Measurements from ENCODE around the gene CACNA1D.
"Not testable (repeated sequence)": the region's sequence is repeated elsewhere in the genome, so short reads cannot be mapped to it uniquely, and the experiment has no call there.

Gene CACNA1D

DNA sequence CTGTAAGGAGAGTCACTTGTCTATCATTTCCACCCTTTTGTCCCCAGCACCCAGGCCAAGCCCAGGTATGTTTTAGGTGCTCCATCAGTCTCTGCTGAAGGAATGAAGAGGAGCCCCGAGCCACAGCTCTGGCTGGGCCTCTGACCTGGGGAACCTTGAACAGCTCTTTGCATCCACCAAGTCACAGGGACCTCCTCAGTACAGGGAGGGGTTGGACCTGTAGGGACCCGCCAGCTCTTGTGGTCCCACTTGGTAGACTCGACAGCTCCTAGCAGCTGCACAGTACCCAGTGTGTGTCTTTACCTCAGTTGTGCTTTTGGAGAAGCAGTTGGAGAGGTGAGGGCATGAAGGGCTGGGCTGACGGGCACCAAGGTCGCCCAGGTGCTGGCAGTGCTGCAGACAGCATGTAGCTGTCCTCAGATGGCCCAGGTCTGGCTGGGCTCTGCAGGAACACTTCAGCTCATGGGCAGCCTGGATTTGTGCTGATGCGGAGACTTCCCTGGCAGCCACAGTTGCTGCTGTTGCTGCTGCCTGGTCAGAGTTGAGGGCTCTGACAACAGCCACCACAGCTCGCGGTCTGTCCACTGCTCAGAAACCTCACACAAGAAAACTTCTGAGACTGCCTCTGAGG lies 123.6 kb downstream of the CACNA1D start:
- DNase-seq = no peak

DNA sequence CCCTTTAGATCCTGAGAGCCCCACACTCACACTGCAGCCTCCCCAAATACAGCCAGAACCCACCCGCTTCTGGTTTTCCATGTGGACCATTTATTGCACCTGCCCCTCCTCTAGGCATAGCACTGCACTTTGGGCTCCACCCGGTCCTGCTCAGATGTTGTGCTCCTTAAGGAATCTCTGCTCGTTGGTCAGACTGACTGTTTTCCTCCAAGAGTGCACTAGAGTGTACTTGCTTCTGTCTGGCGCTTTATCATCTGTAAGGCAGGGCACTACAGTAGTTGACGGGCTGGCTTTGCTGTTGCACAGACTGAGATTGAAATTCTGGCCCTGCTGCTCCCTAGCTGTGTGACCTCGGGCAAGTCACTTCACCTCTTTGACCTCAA lies 124.1 kb downstream of the CACNA1D start:
- no peak for DNase-seq

DNA sequence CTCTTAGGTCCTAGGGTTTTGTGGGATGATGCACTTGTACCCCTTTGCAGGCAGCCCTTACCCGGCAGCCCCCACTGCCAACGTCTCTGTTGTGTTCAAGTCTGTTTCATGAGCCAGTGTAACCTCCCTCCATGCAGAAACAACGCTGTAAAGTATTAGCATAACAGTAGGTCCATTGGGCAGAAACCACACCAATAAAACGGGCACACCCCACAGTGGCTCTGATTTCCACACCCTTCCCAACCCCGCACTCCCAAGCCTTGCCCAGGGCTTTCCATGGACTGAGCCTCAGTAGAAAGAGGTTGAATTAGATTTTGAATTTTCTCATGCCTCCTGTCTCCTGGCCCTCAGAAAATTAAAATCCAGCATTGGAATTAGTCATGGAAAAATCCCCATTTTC lies 124.5 kb downstream of the CACNA1D start:
- no peak for DNase-seq

DNA sequence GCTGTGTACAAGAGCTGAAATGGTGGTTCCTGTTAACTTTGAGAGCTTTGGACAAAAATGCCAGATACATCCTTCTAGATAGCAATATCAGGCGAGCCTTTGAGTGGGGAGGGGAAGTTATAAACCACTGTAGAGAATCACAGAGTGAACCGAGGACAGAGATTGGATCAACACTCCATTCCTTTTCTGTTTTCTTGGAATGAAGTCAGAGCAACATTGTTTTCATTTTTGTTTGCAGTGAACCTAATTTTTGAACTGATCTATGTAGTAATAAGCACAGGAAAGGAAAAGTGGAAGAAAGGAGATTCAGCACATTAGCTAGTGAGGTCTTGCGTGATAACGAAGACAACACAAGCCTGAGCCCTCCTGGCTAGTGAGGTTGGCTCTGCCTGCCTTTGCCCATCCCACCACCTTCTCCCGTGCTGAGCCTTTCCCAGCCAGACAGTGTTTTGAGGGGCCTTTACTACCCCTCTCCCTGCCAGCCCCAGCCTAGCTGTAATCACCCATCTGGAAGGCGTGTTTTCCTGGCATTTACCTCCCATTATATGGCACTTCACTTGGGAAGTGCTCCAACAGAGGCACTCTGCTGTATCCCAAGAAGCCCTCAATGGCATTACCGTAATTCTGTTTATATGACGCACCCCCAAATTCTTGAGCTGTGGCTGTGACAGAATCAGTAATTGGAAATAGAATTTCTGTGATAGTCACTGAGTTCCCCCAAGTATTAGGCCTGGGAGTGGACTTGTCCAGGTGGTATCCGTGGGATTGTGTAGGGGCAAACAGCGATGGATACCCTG lies 129.8 kb downstream of the CACNA1D start:
- no peak for DNase-seq

DNA sequence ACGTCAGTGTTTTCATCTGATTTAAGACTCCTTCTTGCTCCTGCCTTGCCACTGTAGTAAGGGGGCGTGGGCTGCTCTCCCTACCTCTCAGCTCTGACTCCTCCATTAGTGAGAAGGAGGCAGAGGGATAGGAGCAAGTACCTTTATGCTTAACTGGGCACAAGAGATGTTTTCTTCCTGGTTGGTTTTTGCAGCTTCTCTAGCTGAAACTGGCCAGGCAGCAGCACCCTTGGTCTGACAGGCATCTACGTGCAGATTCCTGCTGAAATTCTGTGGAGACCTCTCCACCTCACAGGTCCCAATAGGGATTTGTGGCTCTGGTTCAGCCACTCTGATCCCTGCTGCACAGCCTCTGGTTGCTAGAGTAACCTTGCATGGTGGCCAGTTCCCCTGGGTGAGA lies 132.5 kb downstream of the CACNA1D start:
- no peak for DNase-seq

DNA sequence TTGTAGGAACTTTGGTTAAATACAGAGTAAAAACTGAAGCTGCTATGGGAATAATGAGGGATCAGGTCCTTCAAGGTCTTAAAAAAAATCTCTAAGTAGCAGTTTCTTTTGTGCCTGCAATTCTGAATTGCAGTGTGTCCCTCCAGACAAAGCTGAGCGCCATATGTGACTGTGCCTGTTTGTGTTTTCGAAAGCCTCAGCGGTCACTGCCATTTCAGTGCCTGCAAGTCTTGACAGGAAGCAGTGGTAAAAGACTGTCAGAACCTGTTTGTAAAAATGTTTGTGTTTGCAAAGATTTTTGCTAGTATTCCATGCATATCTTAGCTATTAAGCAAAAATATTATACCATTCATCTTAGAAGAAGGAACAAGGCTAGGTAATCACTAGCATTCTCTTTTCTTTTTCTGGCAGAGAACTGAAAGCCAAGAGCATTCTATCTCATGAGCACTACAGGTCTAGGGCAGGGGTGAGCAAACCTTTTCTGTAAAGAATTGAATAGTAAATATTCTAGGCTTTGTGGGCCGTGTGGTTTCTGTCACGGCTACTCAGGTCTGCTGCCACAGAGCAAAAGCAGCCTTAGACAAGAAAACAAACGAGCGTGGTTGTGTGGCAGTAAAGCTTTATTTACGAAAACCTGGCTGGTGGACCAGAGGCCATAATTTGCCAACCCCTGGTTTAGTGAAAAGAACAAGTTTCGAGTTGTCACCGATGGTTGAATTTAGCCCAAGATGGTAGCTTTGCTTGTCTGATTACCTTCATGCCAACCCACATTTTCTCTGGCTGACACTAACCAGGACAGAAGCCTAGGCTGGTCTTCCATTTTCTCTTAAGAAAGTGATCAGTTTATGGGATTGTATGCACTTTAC lies 134.4 kb downstream of the CACNA1D start:
- DNase-seq = no peak

DNA sequence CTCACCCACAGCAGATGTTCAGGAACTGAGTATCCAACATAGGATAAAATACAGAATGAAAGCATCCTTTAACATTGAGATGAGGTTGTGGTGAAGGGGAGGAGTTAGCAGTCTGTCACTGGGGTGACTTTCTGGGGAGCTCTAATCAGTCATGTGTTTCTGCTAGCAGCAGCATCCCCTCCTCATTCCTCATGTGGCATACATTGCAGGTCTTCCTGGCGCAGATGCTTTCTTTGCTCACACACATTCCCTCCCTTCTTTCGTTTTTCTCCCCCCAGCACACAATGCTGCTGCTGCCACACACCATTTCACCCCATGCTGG lies 135.0 kb downstream of the CACNA1D start:
- DNase-seq = no peak

DNA sequence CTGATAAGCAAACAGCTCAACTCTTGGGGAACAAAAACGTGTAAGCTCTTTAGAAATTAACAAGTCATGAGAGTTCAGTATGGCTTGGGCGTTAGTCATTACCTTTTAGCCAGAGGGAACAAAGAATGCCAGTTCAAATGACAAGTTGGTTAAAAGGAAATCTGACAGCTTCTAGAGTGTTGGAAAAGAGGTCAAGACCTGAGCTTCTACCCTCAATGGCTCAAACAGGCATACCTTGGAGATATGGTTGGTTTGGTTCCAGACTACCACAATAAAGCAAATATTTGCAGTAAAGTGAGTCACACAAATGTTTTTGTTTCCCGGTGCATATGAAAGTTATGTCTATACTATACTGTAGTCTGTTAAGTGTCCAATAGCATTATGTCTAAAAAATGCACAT lies 136.1 kb downstream of the CACNA1D start:
- no peak for DNase-seq

DNA sequence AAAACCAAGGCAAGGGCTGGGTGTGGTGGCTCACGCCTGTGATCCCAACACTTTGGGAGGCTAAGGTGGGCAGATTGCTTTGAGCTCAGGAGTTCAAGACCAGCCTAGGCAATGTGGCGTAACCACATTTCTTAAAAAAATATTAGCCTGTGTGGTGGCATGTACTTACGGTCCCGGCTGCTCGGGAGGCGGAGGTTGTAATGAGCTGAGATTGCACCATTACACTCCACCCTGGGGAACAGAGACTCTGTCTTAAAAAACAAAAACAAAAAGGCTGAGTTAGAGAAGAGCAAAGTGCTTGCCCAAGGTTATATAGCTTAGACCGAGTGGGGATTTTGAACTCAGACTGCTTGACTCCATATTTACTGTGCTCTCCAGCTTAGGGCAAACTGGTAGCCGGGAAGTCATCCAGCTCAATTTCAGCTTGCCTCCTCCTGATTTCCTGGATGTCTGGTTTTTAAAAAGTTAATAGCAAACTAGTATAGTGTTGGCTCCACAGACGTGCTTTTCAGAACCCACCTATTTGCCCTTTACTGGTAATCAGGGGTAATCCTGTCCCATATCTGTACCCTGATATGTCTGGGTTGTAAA lies 138.9 kb downstream of the CACNA1D start:
- DNase-seq = no peak

DNA sequence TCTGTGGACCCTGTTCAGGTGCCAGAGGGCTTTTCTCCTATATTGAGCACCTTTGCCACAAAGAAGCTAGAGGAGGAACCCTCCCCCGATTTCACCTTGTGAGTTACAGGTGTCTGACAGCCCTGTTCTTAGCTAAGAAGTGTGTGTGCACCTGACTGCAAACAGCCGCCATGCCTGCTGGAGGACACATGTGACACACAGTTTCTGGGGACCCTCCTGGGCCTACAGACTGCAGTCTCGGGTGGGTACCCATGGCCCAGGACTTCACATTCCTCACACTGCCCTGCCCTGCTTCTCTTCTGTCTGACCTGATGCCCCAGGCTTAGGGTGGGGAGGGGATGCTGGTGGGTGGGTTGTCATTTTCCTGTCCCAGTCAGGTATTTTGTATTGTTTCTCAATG lies 140.6 kb downstream of the CACNA1D start:
- no peak for DNase-seq

DNA sequence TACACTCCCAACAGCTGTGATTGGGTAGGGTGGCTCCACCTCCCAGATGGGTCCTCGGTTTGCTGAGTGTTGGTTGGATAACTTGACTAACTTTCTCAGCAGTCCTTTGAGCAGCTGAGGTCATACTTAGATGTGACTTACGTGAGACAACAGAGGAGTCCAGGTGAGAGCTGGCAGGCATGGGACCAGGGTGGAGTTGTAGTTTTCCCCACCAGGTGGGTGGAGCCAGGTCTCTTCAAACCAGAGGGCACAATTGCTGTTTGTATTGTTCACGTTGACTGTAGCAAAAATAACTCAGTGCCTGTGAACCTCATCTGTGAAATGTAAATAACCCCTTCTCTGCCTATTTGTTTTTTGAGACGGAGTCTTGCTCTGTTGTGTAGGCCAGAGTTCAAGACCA lies 144.4 kb downstream of the CACNA1D start:
- DNase-seq = not testable (repeated sequence)

DNA sequence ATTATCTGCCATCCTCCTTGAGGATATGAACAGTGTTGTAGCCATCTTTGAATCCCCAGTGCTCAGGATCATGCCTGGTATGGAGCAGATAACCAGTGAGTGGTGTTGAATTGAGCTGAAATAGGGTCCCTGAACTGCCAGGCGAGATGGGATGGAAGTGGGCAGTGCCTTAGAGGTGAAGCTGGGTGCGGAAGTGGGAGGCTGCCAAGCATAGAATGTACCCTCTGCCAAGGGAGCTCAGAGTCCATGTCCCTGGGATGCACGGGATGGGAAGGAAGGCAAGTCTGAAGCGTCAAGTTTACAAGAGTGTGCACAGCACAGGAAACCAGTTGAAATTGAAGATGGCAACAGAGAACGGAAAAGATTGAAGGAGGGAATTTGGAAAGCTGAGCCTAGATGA lies 147.0 kb downstream of the CACNA1D start:
- DNase-seq = no peak

DNA sequence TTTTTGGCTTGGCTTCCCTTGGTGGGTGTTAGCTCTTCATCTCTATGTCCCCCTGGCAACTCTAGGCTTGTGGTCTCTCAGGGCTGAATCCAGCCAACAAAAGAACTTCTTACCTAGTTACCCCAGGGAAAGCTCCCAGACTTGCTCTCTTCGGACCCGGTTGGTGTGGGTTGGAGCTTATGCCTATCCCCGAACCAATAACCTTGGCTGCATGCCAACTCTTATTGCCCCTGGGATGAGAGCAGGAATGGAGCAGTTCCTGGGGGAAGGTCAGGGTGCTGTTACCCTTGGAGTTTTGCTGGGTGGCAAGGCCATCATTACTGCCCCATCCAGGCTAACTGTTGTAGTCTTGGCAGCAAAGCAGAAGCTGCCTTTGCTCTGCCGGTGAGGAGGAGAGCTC lies 147.8 kb downstream of the CACNA1D start:
- no peak for DNase-seq

DNA sequence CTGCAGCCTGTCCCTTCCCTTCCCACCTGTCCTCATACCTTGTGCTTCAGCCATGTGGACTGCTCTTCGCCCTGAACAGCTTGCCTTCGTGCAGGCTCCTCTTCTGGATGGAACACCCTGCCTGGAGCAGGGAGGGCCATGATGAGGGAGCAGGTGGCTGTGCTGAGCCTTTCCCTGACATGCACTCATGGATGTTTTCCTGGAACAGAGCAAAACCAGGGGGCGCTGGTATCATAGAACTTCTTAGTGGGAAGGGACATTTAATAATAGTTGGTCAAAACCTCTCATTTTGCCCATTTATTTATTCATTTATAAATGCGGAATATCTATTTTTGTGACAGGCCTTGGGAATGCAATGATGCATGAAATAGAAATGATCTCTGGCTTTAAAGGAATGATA lies 149.3 kb downstream of the CACNA1D start:
- no peak for DNase-seq

DNA sequence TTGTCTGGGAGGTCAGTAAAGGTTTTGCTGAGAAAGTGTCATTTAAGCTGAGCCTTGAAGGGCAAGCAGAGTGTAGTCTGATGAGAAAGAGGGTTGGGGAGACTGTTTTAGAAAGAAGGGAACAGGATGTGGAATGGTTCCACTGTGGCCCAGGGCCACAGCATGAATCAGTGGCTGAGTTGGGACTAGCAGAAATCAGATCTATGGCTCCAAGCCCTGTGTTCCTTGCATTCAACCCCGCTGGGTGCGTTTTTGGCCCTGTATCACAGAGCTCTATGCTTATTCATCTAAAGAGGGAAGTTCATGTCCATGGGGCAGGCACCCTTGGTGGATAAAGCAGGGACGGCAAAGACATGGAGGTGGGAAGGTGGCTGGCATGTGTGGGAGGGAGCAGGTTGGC lies 151.3 kb downstream of the CACNA1D start:
- DNase-seq = no peak

DNA sequence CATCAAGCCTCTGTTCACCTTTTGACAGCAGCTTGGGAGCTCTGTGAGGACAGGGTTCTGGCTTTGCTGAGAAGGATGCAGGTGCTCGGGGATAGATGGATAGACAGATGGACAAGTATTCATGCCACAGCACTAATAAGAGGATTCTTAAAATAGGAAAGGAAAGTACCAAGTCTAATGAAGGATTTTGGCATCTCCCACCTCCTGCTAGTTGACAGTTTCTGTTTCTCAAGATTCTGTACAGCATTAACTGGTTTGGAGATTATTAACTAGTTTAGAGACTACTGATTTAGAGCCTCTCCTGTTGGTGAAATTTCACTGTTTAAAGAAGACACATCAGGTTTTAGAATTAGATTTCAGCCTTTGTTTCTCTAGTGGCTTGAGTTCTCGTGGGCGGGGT lies 152.3 kb downstream of the CACNA1D start:
- no peak for DNase-seq

DNA sequence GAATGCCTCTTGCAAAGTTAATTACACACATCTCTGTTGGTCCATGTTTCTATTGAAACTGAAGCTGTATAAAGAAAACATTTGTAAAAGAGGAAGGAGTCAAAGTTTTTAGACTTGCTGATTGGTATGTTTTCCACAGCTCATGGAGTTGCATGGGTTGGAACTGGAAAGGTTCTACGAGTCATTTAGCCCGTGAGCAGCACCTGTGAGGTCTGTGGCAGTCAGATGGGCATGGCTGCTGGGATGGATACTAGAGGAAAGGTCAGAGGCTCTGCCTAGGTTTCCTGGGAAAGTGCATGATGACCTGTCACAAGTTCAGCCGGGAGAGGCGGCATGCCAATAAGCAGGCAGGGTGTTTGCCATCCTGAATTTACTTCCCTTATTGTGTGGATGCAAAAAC lies 155.4 kb downstream of the CACNA1D start:
- no peak for DNase-seq

DNA sequence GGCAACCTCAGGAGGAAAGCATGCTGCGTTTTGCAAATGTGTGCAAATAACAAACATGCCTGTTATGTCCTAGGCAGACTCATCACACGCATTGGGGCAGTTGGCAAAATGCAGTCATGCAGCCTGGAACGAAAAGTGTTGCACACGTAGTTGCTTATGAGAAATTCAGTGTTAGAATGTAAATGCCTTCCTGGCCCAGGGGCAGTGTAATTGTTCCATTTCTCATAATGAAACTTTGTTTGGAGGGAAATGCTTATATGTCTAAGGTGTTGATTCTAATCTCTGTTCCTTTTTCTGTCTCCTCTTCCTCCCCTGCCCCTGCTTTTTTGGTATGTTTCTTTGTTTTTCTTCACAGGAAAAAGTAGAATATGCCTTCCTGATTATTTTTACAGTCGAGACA lies 156.0 kb downstream of the CACNA1D start:
- no peak for DNase-seq

DNA sequence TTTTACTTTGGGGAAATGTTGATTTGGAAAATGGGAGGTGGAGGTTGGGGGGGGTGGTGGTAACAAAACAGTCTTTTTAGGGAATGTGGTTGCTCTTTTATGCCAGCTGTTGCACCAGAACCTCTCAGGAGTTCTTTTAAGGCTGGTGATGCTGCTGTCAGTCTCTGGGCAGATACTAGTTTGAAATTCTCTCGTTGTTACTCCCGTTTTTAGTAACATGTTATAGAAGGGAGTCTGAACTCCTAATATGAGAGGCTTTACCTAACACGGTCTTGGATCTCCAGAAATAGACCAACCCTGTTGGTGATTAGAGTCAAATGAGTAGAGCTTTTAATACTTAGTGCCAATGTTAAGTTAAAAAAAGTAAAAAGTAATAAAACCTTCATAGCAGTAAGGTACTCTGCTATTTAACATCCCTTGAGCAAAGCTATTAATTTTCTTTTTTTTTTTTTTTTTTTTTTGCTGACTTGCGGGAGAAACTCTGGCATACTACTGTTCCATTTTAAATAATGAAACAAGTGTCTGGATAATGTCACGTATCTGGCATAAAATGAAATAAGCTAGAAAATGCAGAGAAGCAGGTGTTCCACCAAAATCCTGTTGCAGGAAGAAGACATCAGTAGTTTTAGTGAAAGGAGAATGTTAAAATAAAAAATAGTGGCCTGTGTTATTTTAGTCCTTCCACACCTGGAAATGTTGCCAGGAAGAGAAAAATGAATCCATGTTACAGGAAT lies 156.7 kb downstream of the CACNA1D start:
- no peak for DNase-seq

DNA sequence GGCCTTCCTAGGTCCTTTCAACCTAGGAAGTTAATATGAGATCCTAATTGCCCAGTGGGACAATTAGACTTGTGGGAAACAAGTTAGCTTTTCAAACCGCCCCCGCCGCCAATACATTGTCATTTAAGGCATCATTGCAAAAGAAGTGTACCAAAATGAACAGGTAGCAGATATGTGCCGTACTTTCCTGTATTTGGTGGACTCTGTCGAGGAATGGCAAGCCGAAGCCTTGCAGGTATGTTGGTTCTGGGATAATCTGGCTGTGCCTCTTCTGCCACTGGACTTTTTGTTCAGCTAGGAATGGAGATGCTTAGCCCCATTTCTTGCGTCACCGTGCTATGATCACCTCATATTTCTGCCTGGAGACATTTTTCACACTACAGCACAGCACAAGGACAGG lies 157.5 kb downstream of the CACNA1D start:
- DNase-seq = no peak

DNA sequence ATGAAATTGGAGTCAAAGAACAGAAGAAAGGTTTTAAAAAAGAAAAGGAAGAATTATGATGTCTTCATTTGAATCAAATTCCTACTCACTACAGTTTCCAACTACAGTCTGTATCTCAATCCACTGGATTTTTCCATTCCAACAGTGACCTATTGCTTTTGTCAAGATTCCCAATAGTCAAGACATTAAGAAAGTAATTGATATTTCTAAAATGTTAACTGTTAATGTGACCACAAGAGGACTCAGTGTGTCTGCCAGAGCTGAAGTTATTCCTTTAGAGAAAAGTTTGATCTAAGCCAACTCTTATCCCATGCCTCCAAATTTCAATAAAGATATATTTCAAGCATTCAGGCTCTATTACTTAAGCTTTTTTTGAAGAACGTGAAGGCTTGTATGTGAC lies 163.2 kb downstream of the CACNA1D start:
- no peak for DNase-seq

DNA sequence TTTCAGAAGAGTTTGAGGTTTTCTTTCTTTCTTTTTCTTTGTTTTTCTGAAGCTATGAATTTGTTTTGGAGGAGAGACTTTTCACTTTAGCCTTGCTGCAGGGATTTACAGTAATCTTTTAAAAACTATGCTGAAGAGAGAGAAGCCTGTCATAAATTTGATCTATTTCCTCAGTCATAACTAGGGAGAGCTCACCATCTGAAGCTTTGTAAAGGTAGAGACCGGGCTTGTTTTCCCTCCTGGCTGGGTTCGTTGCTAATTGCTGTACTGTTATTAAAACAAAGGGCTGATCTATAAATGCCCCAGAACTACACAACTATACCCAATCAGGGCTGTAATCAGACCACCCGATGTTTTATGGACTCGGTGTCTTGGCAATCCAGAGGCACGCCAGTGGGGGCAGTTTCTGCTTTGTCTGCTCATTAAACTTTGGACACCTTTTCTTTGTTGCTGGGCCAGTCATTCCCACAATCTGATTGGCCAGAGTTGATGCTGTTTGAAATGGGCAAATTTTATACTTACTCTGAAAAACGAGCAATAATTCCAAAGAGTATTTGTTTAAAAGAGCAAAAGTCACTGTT lies 164.3 kb downstream of the CACNA1D start:
- no peak for DNase-seq

DNA sequence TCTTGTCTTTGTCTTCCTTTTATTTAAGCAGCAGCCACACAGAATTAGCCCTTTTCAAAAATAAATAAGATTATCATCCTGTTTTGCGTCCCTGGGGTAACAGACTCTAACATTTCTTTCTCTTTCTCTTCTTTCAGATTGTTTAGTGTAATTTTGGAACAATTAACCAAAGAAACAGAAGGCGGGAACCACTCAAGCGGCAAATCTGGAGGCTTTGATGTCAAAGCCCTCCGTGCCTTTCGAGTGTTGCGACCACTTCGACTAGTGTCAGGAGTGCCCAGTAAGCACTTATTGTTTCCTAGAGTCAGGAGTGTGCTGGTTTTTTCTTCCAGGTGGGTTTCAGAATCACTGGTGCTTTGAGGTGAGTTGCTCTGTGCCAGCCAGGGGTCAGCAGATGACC lies 165.6 kb downstream of the CACNA1D start:
- DNase-seq = no peak

Measured in activated CD8-positive, alpha-beta memory T cell treated with anti-CD3 and anti-CD28 coated beads, Interleukin-2, amount 50 U/mL, for 4 hours (primary cell).